ENCODE results near the gene SRRM2.

The SRRM2 gene

GRCh38 chr16:2799859-2800226 is 47.4 kb downstream of the SRRM2 start:
- peaks cover 6% of the 10 kb centered on the region for H3K9me3 Mint-ChIP-seq
- H3K4me1 Mint-ChIP-seq (ENCODE audit: low read depth): no peaks in the 10 kb centered on the region
- H3K27me3 Mint-ChIP-seq: peaks cover 4% of the 10 kb centered on the region
- peaks cover 4% of the 10 kb centered on the region for H3K36me3 Mint-ChIP-seq (ENCODE audit: low read depth)
- H3K27ac Mint-ChIP-seq: no peak overlapping the region
- no peak overlapping the region for H3K4me3 Mint-ChIP-seq

- Mint-ChIP-seq H3K4me1 (ENCODE audit: low read depth) (no peaks in the 10 kb centered on the region), H3K36me3 (ENCODE audit: low read depth) (peaks cover 4% of the 10 kb centered on the region), H3K4me3 (no peak overlapping the region), H3K9me3 (peaks cover 6% of the 10 kb centered on the region), H3K27me3 (peaks cover 12% of the 10 kb centered on the region), H3K27ac (no peak overlapping the region)
Observed at GRCh38 chr16:2803545-2804195, 51.2 kb downstream of the SRRM2 start.

- peaks cover 6% of the 10 kb centered on the region for H3K9me3 Mint-ChIP-seq
- H3K36me3 Mint-ChIP-seq (ENCODE audit: low read depth): peaks cover 4% of the 10 kb centered on the region
- no peaks in the 10 kb centered on the region for H3K4me1 Mint-ChIP-seq (ENCODE audit: low read depth)
- H3K4me3 Mint-ChIP-seq: no peak overlapping the region
- peaks cover 16% of the 10 kb centered on the region for H3K27me3 Mint-ChIP-seq
- no peak overlapping the region for H3K27ac Mint-ChIP-seq
Observed at GRCh38 chr16:2804728-2805127, 52.3 kb downstream of the SRRM2 start.

- Mint-ChIP-seq H3K27ac (no peak overlapping the region), H3K9me3 (peaks cover 6% of the 10 kb centered on the region), H3K4me3 (no peak overlapping the region), H3K36me3 (ENCODE audit: low read depth) (peaks cover 4% of the 10 kb centered on the region), H3K27me3 (peaks cover 19% of the 10 kb centered on the region), H3K4me1 (ENCODE audit: low read depth) (no peaks in the 10 kb centered on the region)
Observed at GRCh38 chr16:2806286-2806685, 53.8 kb downstream of the SRRM2 start.

GRCh38 chr16:2808181-2808580 is 55.7 kb downstream of the SRRM2 start:
- no peak overlapping the region for H3K4me3 Mint-ChIP-seq
- no peaks in the 10 kb centered on the region for H3K4me1 Mint-ChIP-seq (ENCODE audit: low read depth)
- H3K27me3 Mint-ChIP-seq: peaks cover 19% of the 10 kb centered on the region
- H3K9me3 Mint-ChIP-seq: peaks cover 6% of the 10 kb centered on the region
- peaks cover 4% of the 10 kb centered on the region for H3K36me3 Mint-ChIP-seq (ENCODE audit: low read depth)
- no peak overlapping the region for H3K27ac Mint-ChIP-seq

GRCh38 chr16:2809149-2809760 is 56.8 kb downstream of the SRRM2 start:
- no peaks in the 10 kb centered on the region for H3K4me1 Mint-ChIP-seq (ENCODE audit: low read depth)
- H3K27me3 Mint-ChIP-seq: peaks cover 15% of the 10 kb centered on the region
- H3K4me3 Mint-ChIP-seq: no peak overlapping the region
- H3K9me3 Mint-ChIP-seq: no peaks in the 10 kb centered on the region
- H3K36me3 Mint-ChIP-seq (ENCODE audit: low read depth): no peaks in the 10 kb centered on the region
- H3K27ac Mint-ChIP-seq: no peak overlapping the region

GRCh38 chr16:2810651-2811050 is 58.2 kb downstream of the SRRM2 start:
- Mint-ChIP-seq H3K27ac (no peak overlapping the region), H3K27me3 (peaks cover 11% of the 10 kb centered on the region), H3K9me3 (no peaks in the 10 kb centered on the region), H3K4me3 (no peak overlapping the region), H3K4me1 (ENCODE audit: low read depth) (no peaks in the 10 kb centered on the region), H3K36me3 (ENCODE audit: low read depth) (no peaks in the 10 kb centered on the region)

- Mint-ChIP-seq H3K4me1 (ENCODE audit: low read depth) (no peaks in the 10 kb centered on the region), H3K4me3 (no peak overlapping the region), H3K27me3 (peaks cover 11% of the 10 kb centered on the region), H3K27ac (no peak overlapping the region), H3K36me3 (ENCODE audit: low read depth) (no peaks in the 10 kb centered on the region), H3K9me3 (no peaks in the 10 kb centered on the region)
Observed at GRCh38 chr16:2811703-2812471, 59.4 kb downstream of the SRRM2 start.

- H3K4me3 Mint-ChIP-seq: no peak overlapping the region
- no peaks in the 10 kb centered on the region for H3K9me3 Mint-ChIP-seq
- H3K27me3 Mint-ChIP-seq: peaks cover 6% of the 10 kb centered on the region
- no peak overlapping the region for H3K27ac Mint-ChIP-seq
- no peaks in the 10 kb centered on the region for H3K4me1 Mint-ChIP-seq (ENCODE audit: low read depth)
- no peaks in the 10 kb centered on the region for H3K36me3 Mint-ChIP-seq (ENCODE audit: low read depth)
Observed at GRCh38 chr16:2813771-2814221, 61.4 kb downstream of the SRRM2 start.

- peaks cover 4% of the 10 kb centered on the region for H3K27me3 Mint-ChIP-seq
- no peaks in the 10 kb centered on the region for H3K4me1 Mint-ChIP-seq (ENCODE audit: low read depth)
- H3K27ac Mint-ChIP-seq: no peak overlapping the region
- no peak overlapping the region for H3K4me3 Mint-ChIP-seq
- no peaks in the 10 kb centered on the region for H3K36me3 Mint-ChIP-seq (ENCODE audit: low read depth)
- H3K9me3 Mint-ChIP-seq: no peaks in the 10 kb centered on the region
Observed at GRCh38 chr16:2814551-2815298, 62.3 kb downstream of the SRRM2 start.

GRCh38 chr16:2815299-2815771 is 62.9 kb downstream of the SRRM2 start:
- H3K4me3 Mint-ChIP-seq: no peak overlapping the region
- no peaks in the 10 kb centered on the region for H3K9me3 Mint-ChIP-seq
- H3K36me3 Mint-ChIP-seq (ENCODE audit: low read depth): no peaks in the 10 kb centered on the region
- H3K27ac Mint-ChIP-seq: no peak overlapping the region
- peaks cover under 1% of the 10 kb centered on the region for H3K27me3 Mint-ChIP-seq
- no peaks in the 10 kb centered on the region for H3K4me1 Mint-ChIP-seq (ENCODE audit: low read depth)

- Mint-ChIP-seq H3K27ac (no peak within 1 kb of the TSS), H3K4me3 (peak within 1 kb of the TSS; percentile 60)
Observed at GRCh38 chr16:2816751-2817339, 64.4 kb downstream of the SRRM2 start, which contains the start of gene PRSS21. Gene PRSS21, plus strand, starts transcription at chr16:2817237. Its CDS starts 32 bp downstream, at chr16:2817269.

GRCh38 chr16:2817340-2818271 is 65.2 kb downstream of the SRRM2 start:
- H3K27ac Mint-ChIP-seq: no peak overlapping the region
- H3K27me3 Mint-ChIP-seq: no peaks in the 10 kb centered on the region
- no peaks in the 10 kb centered on the region for H3K4me1 Mint-ChIP-seq (ENCODE audit: low read depth)
- H3K36me3 Mint-ChIP-seq (ENCODE audit: low read depth): no peaks in the 10 kb centered on the region
- peak overlapping the region; percentile 60 for H3K4me3 Mint-ChIP-seq
- no peaks in the 10 kb centered on the region for H3K9me3 Mint-ChIP-seq

More at GRCh38 chr16:2816751-2817339, 64.4 kb downstream of the SRRM2 start, which contains the start of gene PRSS21:
- H3K4me1 Mint-ChIP-seq (ENCODE audit: low read depth): no peaks in the 10 kb centered on the region
- no peaks in the 10 kb centered on the region for H3K9me3 Mint-ChIP-seq
- no peaks in the 10 kb centered on the region for H3K27me3 Mint-ChIP-seq
- no peaks in the 10 kb centered on the region for H3K36me3 Mint-ChIP-seq (ENCODE audit: low read depth)
